ENCODE measurements around the gene P4HTM.

The P4HTM gene

GRCh38 chr3:48989796-48990635 is at the start of gene P4HTM:
TSS of gene P4HTM (plus strand) at chr3:48990241. CDS start at chr3:48990257, 16 bp downstream.
- peak; percentile 86 for DNase-seq

GRCh38 chr3:48945432-48945831 is 44.6 kb upstream of the P4HTM start:
- DNase-seq, result no peak

- no peak for DNase-seq
Measured at GRCh38 chr3:48945891-48946549, 44.0 kb upstream of the P4HTM start.

DNA sequence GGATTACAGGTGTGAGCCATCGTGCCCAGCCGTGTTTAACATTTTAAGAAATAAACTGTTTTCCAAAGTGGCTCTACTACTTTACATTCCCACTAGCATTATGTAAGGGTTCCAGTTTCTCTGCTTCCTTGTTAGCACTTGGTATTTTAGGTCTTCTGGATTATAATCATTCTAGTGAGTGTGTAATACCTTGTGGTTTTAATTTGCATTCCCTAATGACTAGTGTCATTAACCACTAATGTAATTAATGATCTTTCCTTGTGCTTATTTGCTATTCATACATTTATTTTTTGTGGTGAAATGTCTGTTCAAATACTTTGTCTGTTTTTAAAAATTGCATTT is 40.7 kb upstream of the P4HTM start:
- DNase-seq, result no peak

DNA sequence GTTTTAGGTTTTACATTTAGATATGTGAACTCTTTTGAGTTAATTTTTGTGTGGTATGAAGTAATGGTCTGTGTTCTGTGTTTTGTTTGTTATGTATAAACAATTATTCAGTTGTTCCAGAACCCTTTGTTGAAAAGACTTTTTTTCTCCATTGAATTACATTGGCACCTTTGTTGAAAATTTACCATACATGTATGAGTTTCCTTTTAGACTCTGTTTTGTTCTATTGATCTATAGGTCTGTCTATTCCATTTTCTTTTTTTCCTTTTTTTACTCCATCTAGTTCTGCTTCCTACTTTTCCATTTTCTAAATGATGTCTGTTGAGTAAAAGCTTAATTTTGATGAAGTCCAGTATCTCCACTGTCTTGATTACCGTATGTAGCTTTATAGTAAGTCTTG is 40.0 kb upstream of the P4HTM start:
- no peak for DNase-seq

GRCh38 chr3:48951764-48952163 is 38.3 kb upstream of the P4HTM start:
- no peak for DNase-seq

DNA sequence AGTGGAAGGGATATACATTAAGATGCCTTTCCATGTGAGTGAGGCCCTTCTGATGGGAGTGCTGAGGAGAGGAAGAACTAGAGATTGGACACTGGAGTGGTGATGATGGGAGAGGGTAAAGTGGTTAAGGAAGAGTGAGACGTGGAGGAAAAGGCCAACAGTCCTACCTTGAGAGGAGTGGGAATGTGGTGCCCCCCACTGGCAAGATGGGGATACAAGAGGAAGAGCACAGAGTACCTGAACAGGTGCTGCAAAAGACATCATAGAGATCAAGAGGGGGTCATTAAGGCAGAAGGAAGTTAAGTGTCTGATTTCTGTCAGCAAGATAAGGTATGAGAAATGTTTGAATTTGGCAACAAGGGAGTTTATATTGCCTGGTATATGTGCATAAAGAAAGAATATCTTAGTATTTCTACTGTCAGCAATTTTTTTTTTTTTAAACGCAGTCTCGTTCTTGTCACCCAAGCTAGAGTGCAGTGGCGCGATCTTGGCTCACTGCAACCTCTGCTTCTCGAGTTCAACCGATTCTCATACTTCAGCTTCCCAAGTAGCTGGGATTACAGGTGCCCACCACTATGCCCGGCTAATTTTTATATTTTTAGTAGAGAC is 37.4 kb upstream of the P4HTM start:
- DNase-seq, result no peak

- DNase-seq, result no peak
Measured at GRCh38 chr3:48957006-48957705, 32.9 kb upstream of the P4HTM start.

- DNase-seq, result peak; percentile 57
Measured at GRCh38 chr3:48960841-48961413, 29.1 kb upstream of the P4HTM start.

GRCh38 chr3:48962340-48962739 is 27.7 kb upstream of the P4HTM start:
- no peak for DNase-seq

DNA sequence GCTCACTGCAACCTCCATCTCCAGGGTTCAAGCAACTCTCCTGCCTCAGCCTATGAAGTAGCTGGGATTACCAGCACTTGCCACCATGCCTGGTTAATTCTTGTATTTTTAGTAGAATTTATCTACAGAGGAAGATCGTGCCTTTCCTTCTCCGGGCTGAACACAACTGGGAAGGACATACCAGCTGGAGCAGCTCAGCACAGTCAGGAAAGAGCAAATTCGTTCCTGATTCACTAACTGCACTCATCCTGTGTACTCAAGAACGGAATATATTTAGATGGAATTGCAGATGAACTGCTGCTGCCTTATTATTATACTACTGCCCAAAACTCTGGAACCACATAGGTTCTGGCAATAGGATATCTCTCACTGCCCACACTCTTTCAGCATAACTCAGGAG is 27.1 kb upstream of the P4HTM start:
- DNase-seq, result no peak

DNA sequence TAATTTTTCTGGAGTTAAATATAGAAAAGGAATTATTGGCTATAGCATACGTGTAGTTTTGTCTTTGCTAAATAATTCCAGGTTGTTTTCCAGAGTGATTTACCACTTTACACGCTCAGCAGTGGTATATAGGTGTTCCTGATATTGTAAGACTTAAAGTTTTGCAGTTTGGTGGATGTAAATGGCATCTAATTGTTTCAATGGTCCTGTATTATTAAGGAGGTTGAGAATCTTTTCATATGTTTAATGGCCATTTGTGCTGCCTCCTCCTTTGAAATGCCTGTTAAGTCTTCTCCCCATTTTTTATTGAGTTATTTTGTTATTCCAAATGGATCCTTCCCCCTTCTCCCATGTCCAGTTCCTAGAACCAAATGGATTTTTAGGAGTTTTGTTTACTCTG is 26.4 kb upstream of the P4HTM start:
- DNase-seq, result no peak

- peak; percentile 49 for DNase-seq
Measured at GRCh38 chr3:48966367-48966766, 23.7 kb upstream of the P4HTM start.

- DNase-seq, result no peak
Measured at GRCh38 chr3:48966876-48967361, 23.1 kb upstream of the P4HTM start.

GRCh38 chr3:48970586-48970985 is 19.5 kb upstream of the P4HTM start:
- DNase-seq, result no peak

DNA sequence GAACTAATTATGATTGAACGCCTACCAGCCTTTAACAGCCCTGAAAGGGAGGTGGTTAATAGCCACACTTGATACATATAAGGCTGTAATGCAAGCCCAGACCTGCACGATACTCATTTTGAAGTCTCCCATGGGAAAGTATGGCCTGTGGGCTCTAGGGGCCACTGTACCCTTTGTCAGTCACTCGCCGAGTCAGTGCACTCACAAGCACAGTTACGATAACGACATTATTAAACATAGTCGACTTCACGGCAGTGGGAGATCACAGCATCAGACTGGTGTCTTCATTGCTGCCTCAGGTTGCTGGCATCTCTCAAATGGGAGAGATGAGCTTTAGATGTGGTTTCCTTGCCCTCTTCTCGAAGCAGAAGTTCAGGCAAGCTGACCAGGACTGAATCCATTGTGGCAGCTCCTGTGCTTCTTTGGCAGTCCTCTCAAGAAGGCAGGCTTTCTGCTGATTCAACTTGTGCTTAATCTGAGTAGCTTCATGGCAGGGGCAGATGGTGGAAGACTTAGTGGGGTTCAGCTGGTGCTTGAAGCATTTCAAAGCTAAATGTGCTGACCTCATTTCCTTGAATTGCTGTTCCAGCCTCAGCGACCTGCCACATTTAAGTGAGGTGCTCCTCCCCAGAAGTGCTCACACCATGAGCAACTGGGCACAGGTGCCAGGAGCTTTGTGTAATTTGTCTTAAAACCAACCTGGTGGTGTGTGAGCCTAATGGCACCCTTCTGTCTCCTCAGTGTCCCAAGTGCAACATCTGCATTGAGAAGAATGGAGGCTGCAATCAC is 15.8 kb upstream of the P4HTM start:
- DNase-seq, result no peak

DNA sequence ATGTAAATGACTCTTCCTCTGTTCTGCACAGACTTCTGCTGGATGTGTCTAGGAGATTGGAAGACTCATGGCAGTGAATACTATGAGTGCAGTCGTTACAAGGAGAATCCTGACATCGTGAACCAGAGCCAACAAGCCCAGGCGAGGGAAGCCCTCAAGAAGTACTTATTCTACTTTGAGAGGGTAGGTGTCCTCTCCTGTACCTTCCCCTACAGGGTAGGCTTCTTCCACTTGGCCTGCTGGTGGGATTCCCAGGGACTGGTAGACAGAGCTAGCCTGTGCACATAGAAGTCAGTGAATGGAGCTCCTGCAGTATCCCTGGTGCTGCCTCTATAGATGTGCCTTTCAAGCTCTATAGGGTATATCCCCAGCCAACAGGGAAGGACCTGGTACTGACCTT is 10.6 kb upstream of the P4HTM start:
- no peak for DNase-seq

DNA sequence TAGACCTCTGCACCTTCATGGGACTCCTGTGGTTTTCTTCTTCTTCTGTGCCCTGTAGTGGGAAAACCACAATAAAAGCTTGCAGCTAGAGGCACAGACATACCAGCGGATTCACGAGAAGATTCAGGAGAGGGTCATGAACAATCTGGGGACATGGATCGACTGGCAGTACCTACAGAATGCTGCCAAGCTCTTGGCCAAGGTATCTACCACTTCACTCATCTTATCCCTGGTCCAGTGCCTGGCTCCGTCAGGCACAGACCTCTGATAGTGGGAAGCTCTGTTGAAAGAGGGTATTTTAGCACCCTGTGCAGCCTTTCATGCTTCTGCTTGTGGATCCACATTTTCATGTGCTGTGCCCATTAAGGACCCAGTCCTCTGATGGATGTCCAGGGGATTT is 9.7 kb upstream of the P4HTM start:
- no peak for DNase-seq

GRCh38 chr3:48982016-48982415 is 8.0 kb upstream of the P4HTM start:
- no peak for DNase-seq

DNA sequence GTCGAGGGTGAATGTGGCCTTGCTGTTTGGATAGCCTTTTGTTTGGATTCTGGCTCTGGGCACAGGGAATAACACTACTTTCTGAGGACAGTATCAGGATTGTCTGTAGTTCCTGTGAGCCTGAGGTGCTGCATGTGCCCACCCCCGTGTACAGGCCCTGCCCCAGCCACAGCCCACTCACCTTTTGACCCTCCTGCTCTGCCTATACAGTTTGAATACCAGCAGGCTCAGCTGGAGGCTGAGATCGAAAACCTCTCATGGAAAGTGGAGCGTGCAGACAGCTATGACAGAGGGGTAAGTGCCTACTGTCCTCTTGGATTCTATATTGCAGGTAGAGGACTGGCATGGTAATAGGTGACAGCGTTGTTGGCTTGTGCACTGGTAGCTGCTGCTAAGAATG is 7.4 kb upstream of the P4HTM start:
- DNase-seq, result no peak

DNA sequence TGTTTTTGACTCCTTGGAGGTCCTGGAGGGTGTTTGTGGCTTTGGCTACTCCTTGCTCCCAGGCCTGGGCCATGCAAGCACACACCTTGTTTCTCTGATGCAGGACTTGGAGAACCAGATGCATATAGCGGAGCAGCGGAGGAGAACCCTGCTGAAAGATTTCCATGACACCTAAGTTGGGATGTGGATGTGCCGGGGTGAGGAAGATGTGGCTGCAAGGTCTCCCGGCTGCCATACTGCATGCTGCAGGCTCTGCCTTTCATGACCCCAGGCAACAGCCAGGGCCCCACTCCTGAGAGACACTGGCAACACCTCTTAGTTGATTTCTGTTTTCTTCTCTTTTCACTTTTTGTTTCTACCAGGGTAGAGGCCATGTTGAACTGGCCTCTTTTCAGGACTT is 6.9 kb upstream of the P4HTM start:
- DNase-seq, result no peak

- peak; percentile 19 for DNase-seq
Measured at GRCh38 chr3:48984663-48985062, 5.4 kb upstream of the P4HTM start.

Measured in MV-4-11 (cell line).